GM13976 (cell line): Measurements from ENCODE around the gene TRAPPC2L.
"Not testable (repeated sequence)": the region's sequence is repeated elsewhere in the genome, so short reads cannot be mapped to it uniquely, and the experiment has no call there.

ENCODE experiments used
- DNase-seq: peaks from one replicate; pipeline ENCODE4 v3.0.0; 2012; ENCODE audit warnings: low spot score
- CTCF ChIP-seq: IDR thresholded peaks from 2 replicates; pipeline ENCODE4 v1.5.1; 2012; ENCODE audit warnings: borderline replicate concordance, mild to moderate bottlenecking; ENCODE audit not compliant: insufficient read depth; ENCODE audit errors: extremely low read depth, missing control alignments, control extremely low read depth
- in situ Hi-C: fragments of 300-500 bp; cut with MboI; formaldehyde crosslinking; loops from one replicate; pipeline ENCODE4 v1.12.0; 2022; ENCODE audit warnings: low sequenced_read_pairs, mixed read lengths, inconsistent platforms; ENCODE audit not compliant: unreplicated experiment

TRAPPC2L gene

DNA sequence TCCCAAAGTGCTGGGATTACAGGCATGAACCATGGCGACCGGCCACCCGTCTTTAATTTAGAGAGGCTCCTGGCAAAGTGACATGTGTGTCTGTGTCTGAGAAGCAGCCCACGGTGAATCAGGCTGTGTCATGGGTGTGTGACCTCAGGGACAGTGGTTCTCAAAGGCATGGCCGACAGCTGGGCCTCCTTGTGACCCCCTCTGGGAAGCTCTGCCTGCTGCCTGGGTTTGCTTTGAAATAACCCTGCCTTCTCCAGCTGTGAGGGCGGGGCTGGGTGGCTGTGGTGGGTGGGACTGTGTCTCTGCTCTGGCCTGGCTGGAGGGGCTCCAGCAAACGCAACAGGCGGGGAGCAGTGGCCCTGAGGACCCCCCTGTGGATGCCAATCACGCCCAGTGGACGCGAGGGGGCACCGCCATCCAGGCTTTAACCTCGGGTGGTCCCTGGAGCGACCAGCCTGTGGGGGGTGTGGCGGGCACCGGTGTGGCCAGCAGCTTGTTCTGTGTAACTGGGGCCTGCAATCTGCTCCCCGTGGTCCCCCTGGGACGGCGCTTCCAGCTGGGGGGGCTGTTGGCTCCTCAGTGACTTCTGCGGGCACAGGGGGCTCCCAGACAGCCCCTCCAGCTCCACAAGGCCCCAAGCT is 36.4 kb upstream of the TRAPPC2L start:
- in situ Hi-C loops, result no loop called here
- TF ChIP-seq CTCF, result no peak
- DNase-seq, result no peak

DNA sequence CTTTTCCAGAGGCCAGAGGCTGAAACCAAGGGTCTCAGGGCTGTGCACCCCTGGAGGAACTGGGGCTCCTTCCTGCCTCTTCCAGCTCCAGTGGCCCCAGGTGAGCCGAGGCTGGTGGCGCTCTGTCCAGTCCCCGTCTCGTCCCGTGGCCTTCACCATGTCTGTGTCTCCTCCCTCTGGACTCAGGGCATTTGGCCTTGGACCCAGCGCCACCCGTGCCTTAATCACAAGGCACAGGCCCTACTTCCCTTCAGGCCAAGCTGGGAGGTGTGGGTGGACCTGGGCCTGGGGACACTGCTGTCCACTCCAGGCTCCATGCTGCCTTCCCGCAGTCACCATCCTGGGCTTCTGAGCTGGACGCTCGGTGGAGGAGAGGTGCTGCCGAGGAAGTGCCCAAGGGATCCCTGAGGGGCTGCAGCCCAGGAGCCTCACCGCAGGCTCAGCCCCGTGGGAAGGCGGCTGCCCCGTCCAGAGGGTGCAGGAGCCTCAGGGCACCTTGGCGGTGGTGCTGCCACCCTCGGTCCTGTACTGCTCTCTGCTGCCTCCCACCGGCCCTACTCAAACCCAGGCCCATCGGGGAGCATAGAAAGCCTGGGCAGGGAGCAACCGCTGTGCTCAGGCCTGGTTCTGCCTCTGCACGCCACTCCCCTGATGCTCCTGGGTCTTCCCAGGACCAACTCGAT is 35.6 kb upstream of the TRAPPC2L start:
- in situ Hi-C loops, result no loop called here
- no peak for TF ChIP-seq CTCF
- no peak for DNase-seq

GRCh38 chr16:88822281-88823040 is 34.5 kb upstream of the TRAPPC2L start:
- TF ChIP-seq CTCF, result no peak
- DNase-seq, result no peak
- in situ Hi-C loops, result no loop called here

DNA sequence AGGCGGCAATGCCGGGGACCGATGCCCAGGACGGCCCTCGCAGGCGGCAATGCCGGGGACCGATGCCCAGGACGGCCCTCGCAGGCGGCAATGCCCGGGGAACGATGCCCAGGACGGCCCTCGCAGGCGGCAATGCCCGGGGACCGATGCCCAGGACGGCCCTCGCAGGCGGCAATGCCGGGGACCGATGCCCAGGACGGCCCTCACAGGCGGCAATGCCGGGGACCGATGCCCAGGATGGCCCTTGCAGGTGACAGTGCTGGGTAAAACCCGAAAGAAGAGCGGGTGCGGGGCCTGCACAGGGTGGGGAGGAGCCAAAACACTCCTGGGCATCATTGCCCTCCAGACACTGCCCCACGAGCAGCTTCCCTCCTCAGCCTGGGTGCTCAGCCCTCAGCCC is 33.3 kb upstream of the TRAPPC2L start:
- DNase-seq, in situ Hi-C loops: not testable (repeated sequence)

- no peak for DNase-seq
- TF ChIP-seq CTCF, result no peak
- in situ Hi-C loops, result no loop called here
These were observed 32.5 kb upstream of the TRAPPC2L start for GRCh38 chr16:88824256-88825077.

DNA sequence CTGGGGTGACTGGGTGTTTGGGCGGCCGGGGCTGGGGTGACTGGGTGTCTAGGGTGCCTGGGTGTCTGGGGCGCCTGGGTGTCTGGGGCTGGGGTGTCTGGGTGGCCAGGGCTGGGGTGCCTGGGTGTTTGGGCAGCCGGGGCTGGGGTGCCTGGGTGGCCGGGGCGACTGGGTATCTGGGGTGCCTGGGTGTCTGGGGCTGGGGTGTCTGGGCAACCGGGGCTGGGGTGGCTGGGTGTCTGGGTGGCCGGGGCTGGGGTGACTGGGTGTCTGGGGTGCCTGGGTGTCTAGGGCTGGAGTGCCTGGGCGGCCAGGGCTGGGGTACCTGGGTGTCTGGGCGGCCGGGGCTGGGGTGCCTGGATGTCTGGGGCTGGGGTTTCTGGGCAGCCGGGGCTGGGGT is 31.8 kb upstream of the TRAPPC2L start:
- no peak for TF ChIP-seq CTCF
- in situ Hi-C loops, result no loop called here
- DNase-seq, result no peak
